HepG2 (cell line): Measurements from ENCODE around the gene KLHL36. TPM values are rescaled to one million over a fixed set of nuclear protein-coding genes. Genes with fewer than 3 reads are reported as not detected.
A peak's percentile ranks its signal among the peaks of the same experiment; 100 is the strongest.

Experiments used
- ATF4 ChIP-seq, 2 experiments: fragments of 450-650 bp in 1 of 2; sonication (generic) in 1 of 2; formaldehyde crosslinking; IDR thresholded peaks; 2 replicates each; pipeline versions ENCODE4 v1.5.0 to v1.8.0; 2020 to 2022; ENCODE audit warnings: mild to moderate bottlenecking in 1 of 2, missing genetic modification reagents in 1 of 2
- CHD4 ChIP-seq: fragments of 200-600 bp; sonication (generic); IDR thresholded peaks from 2 replicates; pipeline ENCODE4 v1.7.0; 2017; ENCODE audit warnings: mild to moderate bottlenecking, low read length, borderline replicate concordance
- ELF1 ChIP-seq: sonication (generic); formaldehyde crosslinking; IDR thresholded peaks from 2 replicates; pipeline ENCODE4 v1.4.0; 2020; ENCODE audit warnings: missing genetic modification reagents
- FOSL2 ChIP-seq: sonication (generic); formaldehyde crosslinking; IDR thresholded peaks from 2 replicates; pipeline ENCODE4 v1.4.0; 2020; ENCODE audit warnings: missing genetic modification reagents
- HMGA1 ChIP-seq: sonication (generic); formaldehyde crosslinking; conservative IDR thresholded peaks from 2 replicates; pipeline ENCODE4 v1.4.0; 2020; ENCODE audit warnings: missing genetic modification reagents
- HNF1A ChIP-seq, 2 experiments: sonication (generic) in 1 of 2; formaldehyde crosslinking in 1 of 2; IDR thresholded peaks; 2 replicates each; pipeline versions ENCODE4 v1.4.0 to v1.6.1; 2016 to 2020; ENCODE audit warnings: borderline replicate concordance in 1 of 2, low read depth in 1 of 2, mild to moderate bottlenecking in 1 of 2, missing genetic modification reagents in 1 of 2
- HNRNPH1 ChIP-seq: fragments of 200-400 bp; formaldehyde crosslinking; optimal IDR thresholded peaks from 2 replicates; pipeline ENCODE3; 2017; ENCODE audit warnings: mild to moderate bottlenecking, low read depth, low read length
- HNRNPUL1 ChIP-seq: fragments of 200-400 bp; formaldehyde crosslinking; IDR thresholded peaks from 2 replicates; pipeline ENCODE4 v1.6.1; 2017; ENCODE audit warnings: low read depth, mild to moderate bottlenecking, low read length, moderate library complexity
- KAT8 ChIP-seq: IDR thresholded peaks from 2 replicates; pipeline ENCODE4 v1.6.1; 2016; ENCODE audit warnings: missing genetic modification reagents, missing compliant biosample characterization
- LCORL ChIP-seq, 2 experiments: fragments of 450-650 bp in 1 of 2; sonication (generic) in 1 of 2; formaldehyde crosslinking in 1 of 2; IDR thresholded peaks; 2 replicates each; pipeline versions ENCODE4 v1.5.0 to v1.6.1; 2017 to 2020; ENCODE audit warnings: antibody characterized with exemption in 1 of 2, missing genetic modification reagents in 1 of 2
- ZBTB46 ChIP-seq: sonication (generic); formaldehyde crosslinking; IDR thresholded peaks from 2 replicates; pipeline ENCODE4 v1.4.0; 2020; ENCODE audit warnings: mild to moderate bottlenecking, missing genetic modification reagents, borderline replicate concordance
- ZKSCAN1 ChIP-seq: fragments of 150-350 bp; IDR thresholded peaks from 2 replicates; pipeline ENCODE4 v1.6.1; 2014; ENCODE audit warnings: low read length
- ZNF160 ChIP-seq: sonication (generic); formaldehyde crosslinking; IDR thresholded peaks from 2 replicates; pipeline ENCODE4 v1.8.0; 2022; ENCODE audit warnings: mild to moderate bottlenecking, inconsistent platforms, missing genetic modification reagents
- ZNF30 ChIP-seq: sonication (generic); formaldehyde crosslinking; IDR thresholded peaks from 2 replicates; pipeline ENCODE4 v1.5.0; 2020; ENCODE audit warnings: mild to moderate bottlenecking, missing genetic modification reagents
- ZZZ3 ChIP-seq: sonication (generic); formaldehyde crosslinking; IDR thresholded peaks from 2 replicates; pipeline ENCODE4 v1.4.0; 2020; ENCODE audit warnings: missing genetic modification reagents, mild to moderate bottlenecking, borderline replicate concordance
- polyA plus RNA-seq, 8 experiments: library from polyadenylated mRNA; depleted of rRNA in 3 of 8; stranded (reverse) in 7 of 8; unstranded in 1 of 8; fragments of >200 nt; fragmentation: Illumina TruSeq in 4 of 8; extraction: Trizol in 4 of 8; gene quantifications; 2 replicates each; pipeline versions ENCODE4 v1.2.1 to v1.2.3, GENCODE V29; 2011 to 2016; ENCODE audit warnings: low read depth in 4 of 8, missing spikeins in 1 of 8, mixed read lengths in 1 of 8; ENCODE audit not compliant: insufficient read depth in 1 of 8
- total RNA-seq, 5 experiments: library from RNA; depleted of rRNA; stranded (reverse); fragments of >200 nt; fragmentation: Illumina TruSeq; extraction: Trizol; gene quantifications; 2 replicates each; pipeline ENCODE4 v1.2.3, GENCODE V29; 2016; ENCODE audit warnings: low read depth in 1 of 5
- TF ChIP-seq, protein P1 (sequence below): sonication (generic); formaldehyde crosslinking; IDR thresholded peaks from 2 replicates; pipeline ENCODE4 v1.5.1; 2020; ENCODE audit warnings: missing genetic modification reagents, mild to moderate bottlenecking, borderline replicate concordance

Gene KLHL36
- total and polyA plus RNA-seq, 2 of the 13 experiments (the other 11 are each of a cell fraction or from before 2014, with no cell fraction given) = 24.3 to 26.0 TPM

- TF ChIP-seq HMGA1 (CRISPR knock-in tag) (no peak), LCORL (IDR thresholded peaks at IDR 0.05) (peak; percentile 28; the same call in 1 of the 2 replicates), LCORL (CRISPR knock-in tag; IDR thresholded peaks at IDR 0.05) (peak; percentile 85), ZNF160 (CRISPR knock-in tag) (0 out of 2 replicates have a peak, but pooled peaks have one; percentile 76), ATF4 (CRISPR knock-in tag; IDR thresholded peaks at IDR 0.05) (peak in 1 of 2 experiments; percentile 83; a peak in 2 of 4 replicates), ZZZ3 (CRISPR knock-in tag) (no peak), ELF1 (CRISPR knock-in tag) (0 out of 2 replicates have a peak, but pooled peaks have one; percentile 20), CHD4 (no peak), HNF1A (IDR thresholded peaks at IDR 0.05; ENCODE audit: low read depth) (no peak), HNF1A (CRISPR knock-in tag; IDR thresholded peaks at IDR 0.05; ENCODE audit: borderline replicate concordance) (no peak), KAT8 (no peak), HNRNPUL1 (no peak), FOSL2 (CRISPR knock-in tag) (no peak), ZBTB46 (CRISPR knock-in tag) (no peak), ZKSCAN1 (no peak), HNRNPH1 (no peak), ZNF30 (CRISPR knock-in tag) (no peak)
- TF ChIP-seq, protein P1, sequence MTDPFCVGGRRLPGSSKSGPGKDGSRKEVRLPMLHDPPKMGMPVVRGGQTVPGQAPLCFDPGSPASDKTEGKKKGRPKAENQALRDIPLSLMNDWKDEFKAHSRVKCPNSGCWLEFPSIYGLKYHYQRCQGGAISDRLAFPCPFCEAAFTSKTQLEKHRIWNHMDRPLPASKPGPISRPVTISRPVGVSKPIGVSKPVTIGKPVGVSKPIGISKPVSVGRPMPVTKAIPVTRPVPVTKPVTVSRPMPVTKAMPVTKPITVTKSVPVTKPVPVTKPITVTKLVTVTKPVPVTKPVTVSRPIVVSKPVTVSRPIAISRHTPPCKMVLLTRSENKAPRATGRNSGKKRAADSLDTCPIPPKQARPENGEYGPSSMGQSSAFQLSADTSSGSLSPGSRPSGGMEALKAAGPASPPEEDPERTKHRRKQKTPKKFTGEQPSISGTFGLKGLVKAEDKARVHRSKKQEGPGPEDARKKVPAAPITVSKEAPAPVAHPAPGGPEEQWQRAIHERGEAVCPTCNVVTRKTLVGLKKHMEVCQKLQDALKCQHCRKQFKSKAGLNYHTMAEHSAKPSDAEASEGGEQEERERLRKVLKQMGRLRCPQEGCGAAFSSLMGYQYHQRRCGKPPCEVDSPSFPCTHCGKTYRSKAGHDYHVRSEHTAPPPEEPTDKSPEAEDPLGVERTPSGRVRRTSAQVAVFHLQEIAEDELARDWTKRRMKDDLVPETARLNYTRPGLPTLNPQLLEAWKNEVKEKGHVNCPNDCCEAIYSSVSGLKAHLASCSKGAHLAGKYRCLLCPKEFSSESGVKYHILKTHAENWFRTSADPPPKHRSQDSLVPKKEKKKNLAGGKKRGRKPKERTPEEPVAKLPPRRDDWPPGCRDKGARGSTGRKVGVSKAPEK = no peak
Measured at GRCh38 chr16:84599521-84600202, 48.6 kb upstream of the KLHL36 start (continued).
